Osteoblast (primary cell): ENCODE measurements around the gene RALA. TPM values are rescaled to one million over a fixed set of nuclear protein-coding genes. Genes with fewer than 3 reads are reported as not detected.
A peak's percentile ranks its signal among the peaks of the same experiment; 100 is the strongest.
"Not testable (repeated sequence)": the region's sequence is repeated elsewhere in the genome, so short reads cannot be mapped to it uniquely, and the experiment has no call there.

Source experiments
- DNase-seq: peaks from one replicate; pipeline ENCODE4 v3.0.0; 2011; ENCODE audit warnings: low spot score, mixed read lengths; ENCODE audit not compliant: insufficient read length; ENCODE audit errors: missing footprints
- H2AFZ ChIP-seq: 2 replicates; pipeline ENCODE4 v1.6.0; 2011; ENCODE audit warnings: mild to moderate bottlenecking, low read length
- H3K27ac ChIP-seq: 2 replicates; pipeline ENCODE4 v1.5.1; 2011; ENCODE audit warnings: mild to moderate bottlenecking, low read depth, low read length, moderate library complexity
- H3K27me3 ChIP-seq: 2 replicates; pipeline ENCODE4 v1.6.0; 2012; ENCODE audit warnings: mild to moderate bottlenecking, control low read depth, inconsistent platforms, low read length, moderate library complexity; ENCODE audit not compliant: insufficient read depth
- H3K36me3 ChIP-seq: 2 replicates; pipeline ENCODE4 v1.5.1; 2011; ENCODE audit warnings: mild to moderate bottlenecking, low read length, control low read depth, moderate library complexity; ENCODE audit not compliant: insufficient read depth
- H3K4me1 ChIP-seq: 2 replicates; pipeline ENCODE4 v1.5.1; 2011; ENCODE audit warnings: mild to moderate bottlenecking, low read length, control low read depth, moderate library complexity; ENCODE audit not compliant: insufficient read depth
- H3K4me2 ChIP-seq: 2 replicates; pipeline ENCODE4 v1.6.0; 2011; ENCODE audit warnings: mild to moderate bottlenecking, low read length; ENCODE audit not compliant: insufficient read depth
- H3K4me3 ChIP-seq: fragments of 200-600 bp; sonication (generic); 3 replicates; pipeline ENCODE4 v1.5.1; 2012; ENCODE audit warnings: mild to moderate bottlenecking, low read length, inconsistent platforms; ENCODE audit not compliant: insufficient read depth
- H3K79me2 ChIP-seq: 2 replicates; pipeline ENCODE4 v1.6.0; 2012; ENCODE audit warnings: mild to moderate bottlenecking, low read length, control low read depth, inconsistent platforms; ENCODE audit not compliant: insufficient read depth
- H3K9me3 ChIP-seq: 2 replicates; pipeline ENCODE4 v1.5.1; 2011; ENCODE audit warnings: low read depth, low read length, control low read depth
- H4K20me1 ChIP-seq: 2 replicates; pipeline ENCODE4 v1.6.0; 2012; ENCODE audit warnings: mild to moderate bottlenecking, low read length, control low read depth; ENCODE audit not compliant: insufficient read depth
- CTCF ChIP-seq: IDR thresholded peaks from 2 replicates; pipeline ENCODE4 v1.5.1; 2011; ENCODE audit warnings: mild to moderate bottlenecking, low read depth, low read length, moderate library complexity; ENCODE audit errors: extremely low read depth
- total RNA-seq: library from RNA; depleted of rRNA; stranded (reverse); fragments of >200 nt; gene quantifications from 2 replicates; pipeline ENCODE4 v1.2.3, GENCODE V29; 2012

The RALA gene
- total RNA-seq, 1 donor, result 38.4 TPM

- H3K79me2 ChIP-seq, result peaks cover 4% of the 10 kb centered on the region
- H3K4me2 ChIP-seq, result no peak overlapping the region
- peaks cover 17% of the 10 kb centered on the region for H3K4me1 ChIP-seq
- peak; percentile 89 for DNase-seq
- no peaks in the 10 kb centered on the region for H3K36me3 ChIP-seq
- H3K27ac ChIP-seq, result peak overlapping the region; percentile 51
- H2AFZ ChIP-seq, result no peak overlapping the region
- no peaks in the 10 kb centered on the region for H3K9me3 ChIP-seq
- no peak for TF ChIP-seq CTCF
- no peaks in the 10 kb centered on the region for H3K27me3 ChIP-seq
- H4K20me1 ChIP-seq, result no peaks in the 10 kb centered on the region
- H3K4me3 ChIP-seq, result no peak overlapping the region
Measured at GRCh38 chr7:39749177-39749576, 125.8 kb downstream of the RALA start.

- Histone ChIP-seq H3K36me3 (no peaks in the 10 kb centered on the region), H2AFZ (no peak overlapping the region), H3K4me3 (no peak overlapping the region), H3K27ac (no peak overlapping the region), H3K27me3 (no peaks in the 10 kb centered on the region), H3K4me2 (no peak overlapping the region), H3K79me2 (peaks cover 4% of the 10 kb centered on the region), H3K4me1 (peaks cover 22% of the 10 kb centered on the region), H3K9me3 (no peaks in the 10 kb centered on the region), H4K20me1 (no peaks in the 10 kb centered on the region)
- DNase-seq, result no peak
- TF ChIP-seq CTCF, result no peak
Measured at GRCh38 chr7:39749717-39750116, 126.3 kb downstream of the RALA start.

GRCh38 chr7:39750253-39751077, 127.1 kb downstream of the RALA start:
- no peaks in the 10 kb centered on the region for H3K9me3 ChIP-seq
- H2AFZ ChIP-seq, result no peak overlapping the region
- H3K4me2 ChIP-seq, result no peak overlapping the region
- H3K79me2 ChIP-seq, result peaks cover 4% of the 10 kb centered on the region
- no peaks in the 10 kb centered on the region for H3K36me3 ChIP-seq
- no peak for TF ChIP-seq CTCF
- no peak overlapping the region for H3K4me3 ChIP-seq
- H3K27ac ChIP-seq, result no peak overlapping the region
- peaks cover 28% of the 10 kb centered on the region for H3K4me1 ChIP-seq
- H3K27me3 ChIP-seq, result no peaks in the 10 kb centered on the region
- no peak for DNase-seq
- no peaks in the 10 kb centered on the region for H4K20me1 ChIP-seq

- not testable (repeated sequence) for H3K79me2 ChIP-seq, H3K4me2 ChIP-seq, H4K20me1 ChIP-seq, H3K27ac ChIP-seq, H2AFZ ChIP-seq, H3K27me3 ChIP-seq, H3K36me3 ChIP-seq, H3K4me3 ChIP-seq, H3K9me3 ChIP-seq, DNase-seq
- peaks cover 22% of the 10 kb centered on the region for H3K4me1 ChIP-seq
Measured at GRCh38 chr7:39753237-39753636, 129.9 kb downstream of the RALA start.
